Measurements from ENCODE around the gene CDKL1. TPM values are rescaled to one million over a fixed set of nuclear protein-coding genes. Genes with fewer than 3 reads are reported as not detected.

CDKL1 gene
- polyA plus RNA-seq, 1 donor (not counting 4 experiments of a cell fraction or from before 2014, with no cell fraction given) = 4.7 TPM

GRCh38 chr14:50373959-50374358 lies 22.7 kb downstream of the CDKL1 start:
- FAIRE-seq (no peak), DNase-seq (ENCODE audit: low read depth, low spot score) (no peak)
- no peak for TF ChIP-seq CTCF (optimal IDR thresholded peaks at IDR 0.05 in 1 of 3, IDR thresholded peaks at IDR 0.05 in 1 of 3, conservative IDR thresholded peaks at IDR 0.05 in 1 of 3; ENCODE audit: extremely low read depth in 1 of 3, insufficient read depth in 2 of 3, low read length in 3 of 3)
- no peak for TF ChIP-seq EZH2 (IDR thresholded peaks at IDR 0.05; ENCODE audit: low read length)
- Histone ChIP-seq H3K4me1 (ENCODE audit: control insufficient read depth, extremely low read depth, insufficient read depth, low read length) (no peaks in the 10 kb centered on the region), H3K27ac (ENCODE audit: control insufficient read depth, insufficient read depth, low read length) (no peak overlapping the region), H3K4me3 (ENCODE audit: control insufficient read depth in 2 of 3, extremely low read depth in 1 of 3, insufficient read depth in 2 of 3, low read depth in 1 of 3, low read length in 3 of 3) (no peak overlapping the region), H3K79me2 (ENCODE audit: control insufficient read depth, insufficient read depth, low read length) (no peaks in the 10 kb centered on the region), H3K9me1 (ENCODE audit: control insufficient read depth, extremely low read depth, insufficient read depth, low read length) (no peaks in the 10 kb centered on the region), H2AFZ (ENCODE audit: control insufficient read depth, low read length) (no peak overlapping the region), H3K4me2 (ENCODE audit: control insufficient read depth, extremely low read depth, insufficient read depth, low read depth, low read length) (no peak overlapping the region), H4K20me1 (ENCODE audit: control insufficient read depth, extremely low read depth, insufficient read depth, low read length) (no peaks in the 10 kb centered on the region), H3K27me3 (ENCODE audit: control insufficient read depth, extremely low read depth, insufficient read depth, low read length) (no peaks in the 10 kb centered on the region), H3K36me3 (ENCODE audit: control insufficient read depth in 2 of 2, extremely low read depth in 1 of 2, insufficient read depth in 2 of 2, low read length in 2 of 2) (peaks cover 0 to 2% of the 10 kb centered on the region in 2 experiments), H3K9ac (ENCODE audit: control insufficient read depth, extremely low read depth, insufficient read depth, low read length) (no peak overlapping the region), H3K9me3 (ENCODE audit: control insufficient read depth, low read depth, low read length) (no peaks in the 10 kb centered on the region)
- dilution Hi-C loops (cut with MboI; ENCODE audit: extremely low pct_ligation_motif_present, low sequenced_read_pairs) = no loop called here

- Histone ChIP-seq H3K9me3 (ENCODE audit: control insufficient read depth, low read depth, low read length) (no peaks in the 10 kb centered on the region), H3K9me1 (ENCODE audit: control insufficient read depth, extremely low read depth, insufficient read depth, low read length) (no peaks in the 10 kb centered on the region), H3K79me2 (ENCODE audit: control insufficient read depth, insufficient read depth, low read length) (no peaks in the 10 kb centered on the region), H3K9ac (ENCODE audit: control insufficient read depth, extremely low read depth, insufficient read depth, low read length) (no peak overlapping the region), H3K4me2 (ENCODE audit: control insufficient read depth, extremely low read depth, insufficient read depth, low read depth, low read length) (no peak overlapping the region), H3K4me1 (ENCODE audit: control insufficient read depth, extremely low read depth, insufficient read depth, low read length) (no peaks in the 10 kb centered on the region), H3K27me3 (ENCODE audit: control insufficient read depth, extremely low read depth, insufficient read depth, low read length) (no peaks in the 10 kb centered on the region), H4K20me1 (ENCODE audit: control insufficient read depth, extremely low read depth, insufficient read depth, low read length) (no peaks in the 10 kb centered on the region), H3K36me3 (ENCODE audit: control insufficient read depth in 2 of 2, extremely low read depth in 1 of 2, insufficient read depth in 2 of 2, low read length in 2 of 2) (no peaks in the 10 kb centered on the region), H3K4me3 (ENCODE audit: control insufficient read depth in 2 of 3, extremely low read depth in 1 of 3, insufficient read depth in 2 of 3, low read depth in 1 of 3, low read length in 3 of 3) (no peak overlapping the region), H2AFZ (ENCODE audit: control insufficient read depth, low read length) (no peak overlapping the region), H3K27ac (ENCODE audit: control insufficient read depth, insufficient read depth, low read length) (no peak overlapping the region)
- dilution Hi-C loops (cut with MboI; ENCODE audit: extremely low pct_ligation_motif_present, low sequenced_read_pairs) = no loop called here
- FAIRE-seq (no peak), DNase-seq (ENCODE audit: low read depth, low spot score) (no peak)
- no peak for TF ChIP-seq EZH2 (IDR thresholded peaks at IDR 0.05; ENCODE audit: low read length)
- no peak for TF ChIP-seq CTCF (optimal IDR thresholded peaks at IDR 0.05 in 1 of 3, IDR thresholded peaks at IDR 0.05 in 1 of 3, conservative IDR thresholded peaks at IDR 0.05 in 1 of 3; ENCODE audit: extremely low read depth in 1 of 3, insufficient read depth in 2 of 3, low read length in 3 of 3)
Observed at GRCh38 chr14:50371546-50371945, 25.1 kb downstream of the CDKL1 start.

Data from keratinocyte (primary cell).